ENCODE results near the gene TM9SF4. TPM values are rescaled to one million over a fixed set of nuclear protein-coding genes. Genes with fewer than 3 reads are reported as not detected.

Gene TM9SF4
- total and polyA plus RNA-seq, 2 of the 8 experiments (the other 6 are each of a cell fraction or from before 2014, with no cell fraction given), result 38.4 to 68.7 TPM

DNA sequence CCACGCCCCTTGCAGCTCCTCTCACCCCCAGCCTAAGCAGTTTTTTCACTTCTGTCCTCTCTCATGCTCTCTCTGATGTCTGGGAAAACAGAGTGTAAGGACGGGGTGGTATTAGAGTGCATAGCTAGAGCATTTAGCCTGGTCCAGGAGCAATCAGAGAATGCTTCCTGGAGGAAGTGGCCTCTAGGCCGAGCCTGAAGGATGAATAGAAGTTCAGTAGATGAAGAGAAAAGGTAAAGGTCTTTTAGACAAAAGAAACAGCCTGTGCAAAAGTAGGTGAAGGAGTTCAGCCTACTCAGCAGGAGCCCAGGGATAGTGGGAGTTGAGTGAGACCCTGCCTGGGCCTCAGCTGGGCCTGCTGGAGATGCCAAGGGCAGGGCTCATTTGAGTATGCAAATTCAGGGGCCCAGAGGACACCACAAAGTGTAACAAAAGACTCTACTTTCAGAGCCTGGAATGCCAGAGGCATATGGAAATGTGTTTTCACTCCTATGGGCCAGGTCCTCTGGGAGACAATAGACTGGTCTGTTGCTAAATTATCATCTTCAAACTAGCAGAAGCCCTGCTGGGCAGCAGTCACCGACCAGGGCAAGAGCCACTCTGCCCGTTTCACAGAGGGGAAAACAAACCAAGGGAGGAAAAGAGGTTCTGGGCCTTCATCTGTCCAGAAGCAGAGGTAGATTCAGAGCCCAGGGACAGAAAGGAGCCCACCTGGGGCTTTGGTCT, 19.7 kb upstream of the TM9SF4 start (continued):
- TF ChIP-seq, protein P1, sequence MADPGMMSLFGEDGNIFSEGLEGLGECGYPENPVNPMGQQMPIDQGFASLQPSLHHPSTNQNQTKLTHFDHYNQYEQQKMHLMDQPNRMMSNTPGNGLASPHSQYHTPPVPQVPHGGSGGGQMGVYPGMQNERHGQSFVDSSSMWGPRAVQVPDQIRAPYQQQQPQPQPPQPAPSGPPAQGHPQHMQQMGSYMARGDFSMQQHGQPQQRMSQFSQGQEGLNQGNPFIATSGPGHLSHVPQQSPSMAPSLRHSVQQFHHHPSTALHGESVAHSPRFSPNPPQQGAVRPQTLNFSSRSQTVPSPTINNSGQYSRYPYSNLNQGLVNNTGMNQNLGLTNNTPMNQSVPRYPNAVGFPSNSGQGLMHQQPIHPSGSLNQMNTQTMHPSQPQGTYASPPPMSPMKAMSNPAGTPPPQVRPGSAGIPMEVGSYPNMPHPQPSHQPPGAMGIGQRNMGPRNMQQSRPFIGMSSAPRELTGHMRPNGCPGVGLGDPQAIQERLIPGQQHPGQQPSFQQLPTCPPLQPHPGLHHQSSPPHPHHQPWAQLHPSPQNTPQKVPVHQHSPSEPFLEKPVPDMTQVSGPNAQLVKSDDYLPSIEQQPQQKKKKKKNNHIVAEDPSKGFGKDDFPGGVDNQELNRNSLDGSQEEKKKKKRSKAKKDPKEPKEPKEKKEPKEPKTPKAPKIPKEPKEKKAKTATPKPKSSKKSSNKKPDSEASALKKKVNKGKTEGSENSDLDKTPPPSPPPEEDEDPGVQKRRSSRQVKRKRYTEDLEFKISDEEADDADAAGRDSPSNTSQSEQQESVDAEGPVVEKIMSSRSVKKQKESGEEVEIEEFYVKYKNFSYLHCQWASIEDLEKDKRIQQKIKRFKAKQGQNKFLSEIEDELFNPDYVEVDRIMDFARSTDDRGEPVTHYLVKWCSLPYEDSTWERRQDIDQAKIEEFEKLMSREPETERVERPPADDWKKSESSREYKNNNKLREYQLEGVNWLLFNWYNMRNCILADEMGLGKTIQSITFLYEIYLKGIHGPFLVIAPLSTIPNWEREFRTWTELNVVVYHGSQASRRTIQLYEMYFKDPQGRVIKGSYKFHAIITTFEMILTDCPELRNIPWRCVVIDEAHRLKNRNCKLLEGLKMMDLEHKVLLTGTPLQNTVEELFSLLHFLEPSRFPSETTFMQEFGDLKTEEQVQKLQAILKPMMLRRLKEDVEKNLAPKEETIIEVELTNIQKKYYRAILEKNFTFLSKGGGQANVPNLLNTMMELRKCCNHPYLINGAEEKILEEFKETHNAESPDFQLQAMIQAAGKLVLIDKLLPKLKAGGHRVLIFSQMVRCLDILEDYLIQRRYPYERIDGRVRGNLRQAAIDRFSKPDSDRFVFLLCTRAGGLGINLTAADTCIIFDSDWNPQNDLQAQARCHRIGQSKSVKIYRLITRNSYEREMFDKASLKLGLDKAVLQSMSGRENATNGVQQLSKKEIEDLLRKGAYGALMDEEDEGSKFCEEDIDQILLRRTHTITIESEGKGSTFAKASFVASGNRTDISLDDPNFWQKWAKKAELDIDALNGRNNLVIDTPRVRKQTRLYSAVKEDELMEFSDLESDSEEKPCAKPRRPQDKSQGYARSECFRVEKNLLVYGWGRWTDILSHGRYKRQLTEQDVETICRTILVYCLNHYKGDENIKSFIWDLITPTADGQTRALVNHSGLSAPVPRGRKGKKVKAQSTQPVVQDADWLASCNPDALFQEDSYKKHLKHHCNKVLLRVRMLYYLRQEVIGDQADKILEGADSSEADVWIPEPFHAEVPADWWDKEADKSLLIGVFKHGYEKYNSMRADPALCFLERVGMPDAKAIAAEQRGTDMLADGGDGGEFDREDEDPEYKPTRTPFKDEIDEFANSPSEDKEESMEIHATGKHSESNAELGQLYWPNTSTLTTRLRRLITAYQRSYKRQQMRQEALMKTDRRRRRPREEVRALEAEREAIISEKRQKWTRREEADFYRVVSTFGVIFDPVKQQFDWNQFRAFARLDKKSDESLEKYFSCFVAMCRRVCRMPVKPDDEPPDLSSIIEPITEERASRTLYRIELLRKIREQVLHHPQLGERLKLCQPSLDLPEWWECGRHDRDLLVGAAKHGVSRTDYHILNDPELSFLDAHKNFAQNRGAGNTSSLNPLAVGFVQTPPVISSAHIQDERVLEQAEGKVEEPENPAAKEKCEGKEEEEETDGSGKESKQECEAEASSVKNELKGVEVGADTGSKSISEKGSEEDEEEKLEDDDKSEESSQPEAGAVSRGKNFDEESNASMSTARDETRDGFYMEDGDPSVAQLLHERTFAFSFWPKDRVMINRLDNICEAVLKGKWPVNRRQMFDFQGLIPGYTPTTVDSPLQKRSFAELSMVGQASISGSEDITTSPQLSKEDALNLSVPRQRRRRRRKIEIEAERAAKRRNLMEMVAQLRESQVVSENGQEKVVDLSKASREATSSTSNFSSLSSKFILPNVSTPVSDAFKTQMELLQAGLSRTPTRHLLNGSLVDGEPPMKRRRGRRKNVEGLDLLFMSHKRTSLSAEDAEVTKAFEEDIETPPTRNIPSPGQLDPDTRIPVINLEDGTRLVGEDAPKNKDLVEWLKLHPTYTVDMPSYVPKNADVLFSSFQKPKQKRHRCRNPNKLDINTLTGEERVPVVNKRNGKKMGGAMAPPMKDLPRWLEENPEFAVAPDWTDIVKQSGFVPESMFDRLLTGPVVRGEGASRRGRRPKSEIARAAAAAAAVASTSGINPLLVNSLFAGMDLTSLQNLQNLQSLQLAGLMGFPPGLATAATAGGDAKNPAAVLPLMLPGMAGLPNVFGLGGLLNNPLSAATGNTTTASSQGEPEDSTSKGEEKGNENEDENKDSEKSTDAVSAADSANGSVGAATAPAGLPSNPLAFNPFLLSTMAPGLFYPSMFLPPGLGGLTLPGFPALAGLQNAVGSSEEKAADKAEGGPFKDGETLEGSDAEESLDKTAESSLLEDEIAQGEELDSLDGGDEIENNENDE (IDR thresholded peaks at IDR 0.05; ENCODE audit: insufficient replicate concordance, low read length), result no peak
- TF ChIP-seq RBBP5 (IDR thresholded peaks at IDR 0.05; ENCODE audit: borderline replicate concordance, low read depth, low read length), result peak; percentile 78; the same call in 1 of the 2 replicates
- TF ChIP-seq SIX5 (IDR thresholded peaks at IDR 0.05; ENCODE audit: low read depth, low read length), result no peak
- TF ChIP-seq HDAC6 (IDR thresholded peaks at IDR 0.05; ENCODE audit: low read depth, low read length), result no peak
- TF ChIP-seq SIN3A (conservative IDR thresholded peaks at IDR 0.05 in 1 of 2, IDR thresholded peaks at IDR 0.05 in 1 of 2; ENCODE audit: low read depth in 1 of 2, low read length in 2 of 2), result no peak
- TF ChIP-seq POLR2A (IDR thresholded peaks at IDR 0.05; ENCODE audit: control extremely low read depth in 1 of 2, low read depth in 2 of 2, low read length in 2 of 2), result peak in 1 of 2 experiments; percentile 38; a peak in 1 of 3 replicates
- no peak for TF ChIP-seq POU5F1 (IDR thresholded peaks at IDR 0.05; ENCODE audit: low read depth, low read length)
- peak; percentile 88 for TF ChIP-seq SP1 (IDR thresholded peaks at IDR 0.05; ENCODE audit: low read depth, low read length)
- TF ChIP-seq GTF2F1 (IDR thresholded peaks at IDR 0.05; ENCODE audit: borderline replicate concordance, low read depth, low read length), result no peak
- no peak for TF ChIP-seq JUN (IDR thresholded peaks at IDR 0.05; ENCODE audit: low read depth, low read length)
- TF ChIP-seq CHD1 (IDR thresholded peaks at IDR 0.05; ENCODE audit: low read depth, low read length), result no peak

All from H1 (cell line).